Smooth muscle cell (in vitro differentiated cells): ENCODE data around the gene C1QTNF6. TPM values are rescaled to one million over a fixed set of nuclear protein-coding genes. Genes with fewer than 3 reads are reported as not detected.

Experiments used
- DNase-seq: peaks from one replicate; lab custom pipeline; 2025; ENCODE audit not compliant: unreplicated experiment; lab: John Stamatoyannopoulos, UW
- H2AFZ ChIP-seq: fragments of 200-600 bp; sonication (generic); 2 replicates; pipeline ENCODE4 v1.6.0; 2016; ENCODE audit warnings: antibody characterized with exemption, low read depth, mild to moderate bottlenecking
- H3F3A ChIP-seq: fragments of 200-600 bp; sonication (generic); 2 replicates; pipeline ENCODE4 v1.6.0; 2017; ENCODE audit warnings: antibody characterized with exemption, low read depth
- H3K27ac ChIP-seq: fragments of 200-600 bp; sonication (generic); 2 replicates; pipeline ENCODE4 v1.5.1; 2016; ENCODE audit warnings: low read depth, mild to moderate bottlenecking
- H3K27me3 ChIP-seq: fragments of 200-600 bp; sonication (generic); 2 replicates; pipeline ENCODE4 v1.6.1; 2016; ENCODE audit warnings: low read depth, mild to moderate bottlenecking
- H3K36me3 ChIP-seq: fragments of 200-600 bp; sonication (generic); 2 replicates; pipeline ENCODE4 v1.5.1; 2016; ENCODE audit warnings: low read depth
- H3K4me1 ChIP-seq: fragments of 200-600 bp; sonication (generic); 2 replicates; pipeline ENCODE4 v1.5.1; 2016; ENCODE audit warnings: low read depth
- H3K4me2 ChIP-seq: fragments of 200-600 bp; sonication (generic); 2 replicates; pipeline ENCODE4 v1.6.0; 2016; ENCODE audit warnings: mild to moderate bottlenecking
- H3K4me3 ChIP-seq: fragments of 200-600 bp; sonication (generic); 2 replicates; pipeline ENCODE4 v1.5.1; 2016; ENCODE audit warnings: mild to moderate bottlenecking
- H3K79me2 ChIP-seq: fragments of 200-600 bp; sonication (generic); 2 replicates; pipeline ENCODE4 v1.6.0; 2016; ENCODE audit warnings: low read depth, mild to moderate bottlenecking
- H3K9ac ChIP-seq: fragments of 200-600 bp; sonication (generic); 2 replicates; pipeline ENCODE4 v1.6.0; 2016; ENCODE audit warnings: low read depth
- H3K9me3 ChIP-seq: fragments of 200-600 bp; sonication (generic); replicated peaks from 2 replicates; pipeline ENCODE4 v1.5.1; 2016; ENCODE audit warnings: low read depth
- H4K20me1 ChIP-seq: fragments of 200-600 bp; sonication (generic); 2 replicates; pipeline ENCODE4 v1.6.0; 2016; ENCODE audit warnings: low read depth
- CTCF ChIP-seq: fragments of 200-600 bp; sonication (generic); IDR thresholded peaks from 2 replicates; pipeline ENCODE4 v1.5.1; 2017; ENCODE audit warnings: borderline replicate concordance, mild to moderate bottlenecking, antibody characterized with exemption; ENCODE audit not compliant: insufficient read depth, poor library complexity, severe bottlenecking
- WGBS: methylation state at CpG from one replicate; pipeline ENCODE4 v1.1.7; 2016; ENCODE audit warnings: low lambda C conversion rate; 5-methylcytosine and 5-hydroxymethylcytosine counted together
- polyA plus RNA-seq: library from polyadenylated mRNA; unstranded; fragments of >200 nt; fragmentation: Nextera tagmentation; extraction: Ambion mirVana; gene quantifications from 2 replicates; pipeline ENCODE4 v1.2.1, GENCODE V29; 2016
- total RNA-seq: library from RNA; depleted of rRNA; stranded (reverse); fragments of >200 nt; gene quantifications from 2 replicates; pipeline ENCODE4 v1.2.3, GENCODE V29; 2014

C1QTNF6 gene
- total and polyA plus RNA-seq, 2 experiments from 2014 or later: 14.3 to 26.8 TPM

DNA sequence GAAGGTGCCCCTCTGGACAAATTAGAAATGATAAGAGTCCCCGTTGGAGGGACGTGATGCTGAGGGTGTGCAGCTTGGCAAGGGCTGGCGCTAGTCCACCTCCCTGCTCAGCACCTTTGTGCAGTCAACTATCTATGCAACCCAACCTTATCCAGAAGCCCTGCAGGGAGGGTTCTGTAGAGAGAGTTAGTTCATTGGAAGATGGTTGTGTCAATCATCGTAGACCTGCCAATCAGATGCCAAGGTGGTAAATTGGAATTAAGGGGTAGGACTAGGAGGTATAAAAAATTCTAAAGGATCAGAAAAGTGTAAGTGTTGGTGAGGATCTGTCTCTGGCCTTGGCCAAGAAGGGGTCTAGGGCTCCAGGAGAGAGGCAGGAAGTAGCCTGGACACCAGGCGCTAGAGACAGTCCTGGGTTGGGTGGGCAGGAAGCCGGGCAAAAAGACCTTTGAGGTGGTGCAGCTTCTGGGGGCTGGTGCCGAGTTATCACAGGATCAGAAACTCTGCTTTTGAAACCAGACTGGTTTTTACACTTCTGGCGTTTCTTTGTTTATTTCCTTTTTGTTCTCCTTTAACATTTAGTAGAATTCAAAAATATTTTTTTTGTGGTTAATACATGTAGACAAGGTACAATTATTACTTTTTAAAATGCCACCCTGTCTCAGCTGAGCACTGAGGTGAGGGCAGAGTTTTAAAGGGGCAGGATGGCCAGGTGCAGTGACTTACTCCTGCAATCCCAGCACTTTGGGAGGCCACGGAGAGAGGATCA is 1.6 kb downstream of the C1QTNF6 start:
- Histone ChIP-seq H3K4me1 (peaks cover 35% of the 10 kb centered on the region), H2AFZ (no peak overlapping the region), H3K4me2 (peak overlapping the region; percentile 80), H3K27ac (peak overlapping the region; percentile 80), H3K9me3 (no peaks in the 10 kb centered on the region), H4K20me1 (no peaks in the 10 kb centered on the region), H3F3A (no peaks in the 10 kb centered on the region), H3K36me3 (no peaks in the 10 kb centered on the region), H3K4me3 (no peak overlapping the region), H3K79me2 (no peaks in the 10 kb centered on the region), H3K9ac (no peak overlapping the region), H3K27me3 (no peaks in the 10 kb centered on the region)
- TF ChIP-seq CTCF: no peak
- WGBS: 76% methylated on average over 9 of the region's 9 CpGs
- no peak for DNase-seq

DNA sequence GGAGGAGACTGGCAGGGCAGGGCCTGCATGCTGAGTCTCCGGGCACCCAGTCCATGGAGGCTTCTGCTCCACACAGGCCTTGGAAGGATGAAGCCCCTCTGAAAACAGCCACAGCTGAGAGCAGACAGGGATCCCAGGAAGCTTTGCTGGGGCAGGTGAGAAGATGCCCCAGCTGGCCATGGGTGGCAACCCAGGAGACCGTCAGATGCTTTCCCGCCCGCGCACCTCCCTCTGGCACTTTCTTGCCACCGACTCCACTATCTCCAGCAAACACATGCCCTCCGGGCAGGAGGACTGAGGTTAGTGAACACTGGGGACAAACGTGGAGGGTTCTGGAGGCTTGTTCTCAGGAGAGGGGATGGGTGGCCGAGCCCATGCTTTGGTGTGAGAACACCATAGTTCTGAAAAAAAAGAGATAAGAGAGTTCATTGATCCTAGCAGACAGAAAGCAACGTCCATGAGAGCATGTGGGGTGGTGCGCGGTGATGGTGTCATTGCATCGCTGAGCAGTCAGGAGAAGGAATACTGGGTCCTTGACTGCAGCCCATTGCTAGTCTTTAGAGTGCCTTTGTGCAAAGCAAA is 2.3 kb downstream of the C1QTNF6 start:
- Histone ChIP-seq H3F3A (no peaks in the 10 kb centered on the region), H3K4me3 (no peak overlapping the region), H3K27me3 (no peaks in the 10 kb centered on the region), H3K27ac (no peak overlapping the region), H3K4me1 (peaks cover 35% of the 10 kb centered on the region), H2AFZ (no peak overlapping the region), H3K9ac (no peak overlapping the region), H3K36me3 (no peaks in the 10 kb centered on the region), H3K4me2 (no peak overlapping the region), H4K20me1 (no peaks in the 10 kb centered on the region), H3K79me2 (no peaks in the 10 kb centered on the region), H3K9me3 (no peaks in the 10 kb centered on the region)
- no peak for TF ChIP-seq CTCF
- no peak for DNase-seq
- 93% methylated on average over 13 of the region's 13 CpGs for WGBS

- 92% methylated on average over 18 of the region's 18 CpGs for WGBS
- H3K4me1 ChIP-seq: peaks cover 31% of the 10 kb centered on the region
- no peak overlapping the region for H3K4me3 ChIP-seq
- no peaks in the 10 kb centered on the region for H3K27me3 ChIP-seq
- H3K4me2 ChIP-seq: no peak overlapping the region
- no peak overlapping the region for H3K27ac ChIP-seq
- no peak overlapping the region for H2AFZ ChIP-seq
- H4K20me1 ChIP-seq: no peaks in the 10 kb centered on the region
- no peak for TF ChIP-seq CTCF
- no peaks in the 10 kb centered on the region for H3K36me3 ChIP-seq
- no peaks in the 10 kb centered on the region for H3F3A ChIP-seq
- no peak overlapping the region for H3K9ac ChIP-seq
- no peak for DNase-seq
- H3K9me3 ChIP-seq: no peaks in the 10 kb centered on the region
- no peaks in the 10 kb centered on the region for H3K79me2 ChIP-seq
Measured at GRCh38 chr22:37184816-37185541, 3.1 kb downstream of the C1QTNF6 start.
